ENCODE results near the gene DNER. TPM values are rescaled to one million over a fixed set of nuclear protein-coding genes. Genes with fewer than 3 reads are reported as not detected.

Gene DNER
- total and polyA plus RNA-seq, 2 of the 13 experiments (the other 11 are each of a cell fraction or from before 2014, with no cell fraction given), result not detected

DNA sequence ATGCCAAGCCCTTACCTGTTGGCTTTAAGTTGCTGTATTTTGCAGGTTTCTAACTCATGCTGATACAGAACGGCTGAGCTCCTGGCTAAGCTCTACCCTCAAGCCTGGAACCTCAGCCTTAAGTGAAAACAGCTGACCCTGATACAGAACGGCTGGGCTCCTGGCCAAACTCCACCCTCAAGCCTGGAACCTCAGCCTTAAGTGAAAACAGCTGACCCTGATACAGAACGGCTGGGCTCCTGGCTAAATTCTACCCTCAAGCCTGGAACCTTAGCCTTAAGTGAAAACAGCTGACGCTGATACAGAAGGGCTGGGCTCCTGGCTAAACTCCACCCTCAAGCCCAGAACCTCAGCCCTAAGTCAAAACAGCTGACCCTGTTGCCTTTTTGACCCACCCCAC lies 17.6 kb upstream of the DNER start:
- no peaks in the 10 kb centered on the region for H3K36me3 ChIP-seq (replicated peaks in 1 of 2; ENCODE audit: control insufficient read depth in 1 of 2, insufficient read depth in 2 of 2, low read length in 2 of 2)
- ChIA-PET POLR2A (no interaction called here), CTCF (ENCODE audit: low intra/inter-chr PET ratio, low total read pairs) (no interaction called here)
- no peak overlapping the region for H3K4me3 ChIP-seq (replicated peaks in 1 of 3; ENCODE audit: insufficient read depth in 1 of 3, low read depth in 2 of 3, low read length in 3 of 3)
- intact Hi-C loops (cut with micrococcal nuclease; ENCODE audit: unreplicated experiment) (no loop called here), in situ Hi-C loops (cut with HindIII; ENCODE audit: extremely low pct_ligation_motif_present, low pct_unique_long_range_greater_than_20kb) (no loop called here)
- no peak for TF ChIP-seq ZNF205 (CRISPR knock-in tag; IDR thresholded peaks at IDR 0.05)
- no peak for TF ChIP-seq MIXL1 (CRISPR knock-in tag; IDR thresholded peaks at IDR 0.05)
- no peak for TF ChIP-seq EED (CRISPR knock-in tag; IDR thresholded peaks at IDR 0.05)
- TF ChIP-seq WIZ (CRISPR knock-in tag; IDR thresholded peaks at IDR 0.05), result no peak
- TF ChIP-seq ZSCAN29 (CRISPR knock-in tag; conservative IDR thresholded peaks at IDR 0.05), result no peak
- TF ChIP-seq FOXK1 (CRISPR knock-in tag; IDR thresholded peaks at IDR 0.05; ENCODE audit: borderline replicate concordance, low read depth), result no peak
- TF ChIP-seq MTF2 (CRISPR knock-in tag; IDR thresholded peaks at IDR 0.05; ENCODE audit: borderline replicate concordance), result no peak
- no peak for TF ChIP-seq ZNF615 (CRISPR knock-in tag; IDR thresholded peaks at IDR 0.05; ENCODE audit: borderline replicate concordance)
- no peak for TF ChIP-seq ZNF703 (CRISPR knock-in tag; IDR thresholded peaks at IDR 0.05; ENCODE audit: borderline replicate concordance)
- no peak for TF ChIP-seq HIC2 (CRISPR knock-in tag; IDR thresholded peaks at IDR 0.05; ENCODE audit: low read depth)
- no peak for TF ChIP-seq HBP1 (CRISPR knock-in tag; IDR thresholded peaks at IDR 0.05; ENCODE audit: low read depth)
- no peak for TF ChIP-seq ZNF232 (CRISPR knock-in tag; IDR thresholded peaks at IDR 0.05; ENCODE audit: borderline replicate concordance)
- TF ChIP-seq, protein P1, sequence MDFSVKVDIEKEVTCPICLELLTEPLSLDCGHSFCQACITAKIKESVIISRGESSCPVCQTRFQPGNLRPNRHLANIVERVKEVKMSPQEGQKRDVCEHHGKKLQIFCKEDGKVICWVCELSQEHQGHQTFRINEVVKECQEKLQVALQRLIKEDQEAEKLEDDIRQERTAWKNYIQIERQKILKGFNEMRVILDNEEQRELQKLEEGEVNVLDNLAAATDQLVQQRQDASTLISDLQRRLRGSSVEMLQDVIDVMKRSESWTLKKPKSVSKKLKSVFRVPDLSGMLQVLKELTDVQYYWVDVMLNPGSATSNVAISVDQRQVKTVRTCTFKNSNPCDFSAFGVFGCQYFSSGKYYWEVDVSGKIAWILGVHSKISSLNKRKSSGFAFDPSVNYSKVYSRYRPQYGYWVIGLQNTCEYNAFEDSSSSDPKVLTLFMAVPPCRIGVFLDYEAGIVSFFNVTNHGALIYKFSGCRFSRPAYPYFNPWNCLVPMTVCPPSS (IDR thresholded peaks at IDR 0.05), result no peak
- TF ChIP-seq ELF4 (CRISPR knock-in tag; IDR thresholded peaks at IDR 0.05; ENCODE audit: borderline replicate concordance), result no peak
- TF ChIP-seq, protein P2, sequence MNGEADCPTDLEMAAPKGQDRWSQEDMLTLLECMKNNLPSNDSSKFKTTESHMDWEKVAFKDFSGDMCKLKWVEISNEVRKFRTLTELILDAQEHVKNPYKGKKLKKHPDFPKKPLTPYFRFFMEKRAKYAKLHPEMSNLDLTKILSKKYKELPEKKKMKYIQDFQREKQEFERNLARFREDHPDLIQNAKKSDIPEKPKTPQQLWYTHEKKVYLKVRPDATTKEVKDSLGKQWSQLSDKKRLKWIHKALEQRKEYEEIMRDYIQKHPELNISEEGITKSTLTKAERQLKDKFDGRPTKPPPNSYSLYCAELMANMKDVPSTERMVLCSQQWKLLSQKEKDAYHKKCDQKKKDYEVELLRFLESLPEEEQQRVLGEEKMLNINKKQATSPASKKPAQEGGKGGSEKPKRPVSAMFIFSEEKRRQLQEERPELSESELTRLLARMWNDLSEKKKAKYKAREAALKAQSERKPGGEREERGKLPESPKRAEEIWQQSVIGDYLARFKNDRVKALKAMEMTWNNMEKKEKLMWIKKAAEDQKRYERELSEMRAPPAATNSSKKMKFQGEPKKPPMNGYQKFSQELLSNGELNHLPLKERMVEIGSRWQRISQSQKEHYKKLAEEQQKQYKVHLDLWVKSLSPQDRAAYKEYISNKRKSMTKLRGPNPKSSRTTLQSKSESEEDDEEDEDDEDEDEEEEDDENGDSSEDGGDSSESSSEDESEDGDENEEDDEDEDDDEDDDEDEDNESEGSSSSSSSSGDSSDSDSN (CRISPR knock-in tag; IDR thresholded peaks at IDR 0.05), result no peak
- TF ChIP-seq, protein P3, sequence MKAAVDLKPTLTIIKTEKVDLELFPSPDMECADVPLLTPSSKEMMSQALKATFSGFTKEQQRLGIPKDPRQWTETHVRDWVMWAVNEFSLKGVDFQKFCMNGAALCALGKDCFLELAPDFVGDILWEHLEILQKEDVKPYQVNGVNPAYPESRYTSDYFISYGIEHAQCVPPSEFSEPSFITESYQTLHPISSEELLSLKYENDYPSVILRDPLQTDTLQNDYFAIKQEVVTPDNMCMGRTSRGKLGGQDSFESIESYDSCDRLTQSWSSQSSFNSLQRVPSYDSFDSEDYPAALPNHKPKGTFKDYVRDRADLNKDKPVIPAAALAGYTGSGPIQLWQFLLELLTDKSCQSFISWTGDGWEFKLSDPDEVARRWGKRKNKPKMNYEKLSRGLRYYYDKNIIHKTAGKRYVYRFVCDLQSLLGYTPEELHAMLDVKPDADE (CRISPR knock-in tag; IDR thresholded peaks at IDR 0.05), result no peak
- no peak for TF ChIP-seq MAFG (CRISPR knock-in tag; IDR thresholded peaks at IDR 0.05)
- H3K9ac ChIP-seq (ENCODE audit: insufficient read depth, low read depth, low read length), result no peak overlapping the region
- H3K27me3 ChIP-seq (ENCODE audit: control insufficient read depth in 1 of 2, insufficient read depth in 2 of 2, low read length in 2 of 2), result peaks cover 0 to 17% of the 10 kb centered on the region in 2 experiments; a peak in 2 of 5 replicates
- no peaks in the 10 kb centered on the region for H3K79me2 ChIP-seq (ENCODE audit: insufficient read depth, low read length)
- H3K27ac ChIP-seq (ENCODE audit: extremely low read length, insufficient read depth, low read length), result no peak overlapping the region
- H3K4me2 ChIP-seq (ENCODE audit: low read depth, low read length), result no peak overlapping the region
- DNase-seq (ENCODE audit: low spot score), result no peak
- H3K9me3 ChIP-seq (ENCODE audit: low read length), result no peaks in the 10 kb centered on the region
- BruUV-seq (replicated peaks), result no TSS peak
- no peaks in the 10 kb centered on the region for H4K20me1 ChIP-seq (ENCODE audit: insufficient read depth, low read length)
- 1% methylated on average over 3 of the region's 4 CpGs for WGBS (ENCODE audit: low lambda C conversion rate)
- H3K4me1 ChIP-seq (ENCODE audit: insufficient read depth, low read length), result no peaks in the 10 kb centered on the region
- ATAC-seq, result no peak
- no peak for FAIRE-seq
- H2AFZ ChIP-seq (ENCODE audit: low read length), result no peak overlapping the region

All from HepG2 (cell line).